Thyroid gland (tissue), 4 donors: ENCODE results near the gene SPECC1.

Source experiments
- CTCF ChIP-seq, 6 experiments: fragments of 200-600 bp in 3 of 6; fragments of 450-650 bp in 3 of 6; sonication (generic) in 3 of 6; IDR thresholded peaks; one replicate each; pipeline ENCODE4 v1.5.1; 2016 to 2019; ENCODE audit warnings: antibody characterized with exemption in 6 of 6, mild to moderate bottlenecking in 2 of 6, inconsistent platforms in 1 of 6, moderate library complexity in 1 of 6
- POLR2A ChIP-seq, 2 donors: fragments of 450-650 bp; IDR thresholded peaks; one replicate each; pipeline ENCODE4 v1.6.1; 2017; ENCODE audit warnings: antibody characterized with exemption in 2 of 2, mild to moderate bottlenecking in 2 of 2, moderate library complexity in 1 of 2

- TF ChIP-seq CTCF (IDR thresholded peaks at IDR 0.05) (no peak), POLR2A (IDR thresholded peaks at IDR 0.05) (no peak)
Measured at GRCh38 chr17:20291853-20292252, 282.7 kb downstream of the SPECC1 start.
